SK-N-SH treated with all-trans-retinoic acid at 6 μM for 48 hours (cell line): Measurements from ENCODE around the gene SLC38A3.

ENCODE experiments used
- ATAC-seq: fragments of 200-7000 bp; cut with Tn5 transposase; 3 replicates; pipeline ENCODE4 v1.9.1; 2020; ENCODE audit warnings: mild to moderate bottlenecking, moderate library complexity
- ARNTL ChIP-seq: fragments of 450-650 bp; formaldehyde crosslinking; IDR thresholded peaks from 2 replicates; pipeline ENCODE4 v1.5.0; 2020; ENCODE audit warnings: low read depth, mild to moderate bottlenecking, moderate library complexity, borderline replicate concordance
- BACH2 ChIP-seq: fragments of 250-450 bp; sonication (Bioruptor Pico); IDR thresholded peaks from 2 replicates; pipeline ENCODE4 v1.9.0; 2021; ENCODE audit warnings: mild to moderate bottlenecking, borderline replicate concordance
- ESRRG ChIP-seq: fragments of 250-450 bp; sonication (Bioruptor Pico); IDR thresholded peaks from 2 replicates; pipeline ENCODE4 v1.6.1; 2021; ENCODE audit warnings: mild to moderate bottlenecking
- GLIS3 ChIP-seq: fragments of 250-450 bp; sonication (Bioruptor Pico); IDR thresholded peaks from 2 replicates; pipeline ENCODE4 v1.5.0; 2020; ENCODE audit warnings: mild to moderate bottlenecking, moderate library complexity
- ISL1 ChIP-seq: fragments of 250-450 bp; sonication (Bioruptor Pico); IDR thresholded peaks from 2 replicates; pipeline ENCODE4 v2.1.2; 2022; ENCODE audit warnings: mild to moderate bottlenecking, moderate library complexity
- OSR1 ChIP-seq: fragments of 250-450 bp; sonication (Bioruptor Pico); IDR thresholded peaks from 2 replicates; pipeline ENCODE4 v1.8.0; 2022; ENCODE audit warnings: moderate library complexity, mild to moderate bottlenecking, inconsistent platforms
- PPARA ChIP-seq: fragments of 250-450 bp; sonication (Bioruptor Pico); IDR thresholded peaks from 2 replicates; pipeline ENCODE4 v1.5.0; 2020; ENCODE audit warnings: mild to moderate bottlenecking, borderline replicate concordance
- RARB ChIP-seq: fragments of 250-450 bp; sonication (Bioruptor Pico); IDR thresholded peaks from 2 replicates; pipeline ENCODE4 v1.8.0; 2021; ENCODE audit warnings: mild to moderate bottlenecking, moderate library complexity
- SNAI2 ChIP-seq: fragments of 250-450 bp; sonication (Bioruptor Pico); IDR thresholded peaks from 2 replicates; pipeline ENCODE4 v1.5.0; 2020; ENCODE audit warnings: mild to moderate bottlenecking, moderate library complexity
- TCF4 ChIP-seq: fragments of 250-450 bp; sonication (Bioruptor Pico); IDR thresholded peaks from 2 replicates; pipeline ENCODE4 v1.8.0; 2021; ENCODE audit warnings: mild to moderate bottlenecking, moderate library complexity, borderline replicate concordance
- TOX ChIP-seq: fragments of 250-450 bp; sonication (Bioruptor Pico); IDR thresholded peaks from 2 replicates; pipeline ENCODE4 v1.8.0; 2021; ENCODE audit warnings: mild to moderate bottlenecking, moderate library complexity, borderline replicate concordance
- ZC3H10 ChIP-seq: fragments of 250-450 bp; sonication (Bioruptor Pico); IDR thresholded peaks from 2 replicates; pipeline ENCODE4 v1.5.1; 2021; ENCODE audit warnings: mild to moderate bottlenecking, moderate library complexity
- ZFP30 ChIP-seq: fragments of 450-650 bp; formaldehyde crosslinking; IDR thresholded peaks from 2 replicates; pipeline ENCODE4 v1.5.0; 2022; ENCODE audit warnings: mild to moderate bottlenecking, moderate library complexity
- ZNF565 ChIP-seq: fragments of 450-650 bp; formaldehyde crosslinking; conservative IDR thresholded peaks from 2 replicates; pipeline ENCODE4 v1.5.0; 2020; ENCODE audit warnings: low read depth, mild to moderate bottlenecking, moderate library complexity
- ZNF70 ChIP-seq: fragments of 450-650 bp; formaldehyde crosslinking; IDR thresholded peaks from 2 replicates; pipeline ENCODE4 v1.5.0; 2020; ENCODE audit warnings: mild to moderate bottlenecking, moderate library complexity
- TF ChIP-seq, protein P1 (sequence below): fragments of 250-450 bp; sonication (Bioruptor Pico); IDR thresholded peaks from 2 replicates; pipeline ENCODE4 v1.5.1; 2021; ENCODE audit warnings: mild to moderate bottlenecking, moderate library complexity
- TF ChIP-seq, protein P2 (sequence below): fragments of 250-450 bp; sonication (Bioruptor Pico); IDR thresholded peaks from 2 replicates; pipeline ENCODE4 v1.5.0; 2020; ENCODE audit warnings: mild to moderate bottlenecking, moderate library complexity
- TF ChIP-seq, protein P3 (sequence below): fragments of 250-450 bp; sonication (Bioruptor Pico); IDR thresholded peaks from 2 replicates; pipeline ENCODE4 v1.8.0; 2020; ENCODE audit warnings: mild to moderate bottlenecking, moderate library complexity, borderline replicate concordance
- TF ChIP-seq, protein P4 (sequence below): fragments of 250-450 bp; sonication (Bioruptor Pico); IDR thresholded peaks from 2 replicates; pipeline ENCODE4 v1.8.0; 2021; ENCODE audit warnings: low read depth, mild to moderate bottlenecking, moderate library complexity, borderline replicate concordance
- TF ChIP-seq, protein P5 (sequence below): fragments of 250-450 bp; sonication (Bioruptor Pico); IDR thresholded peaks from 2 replicates; pipeline ENCODE4 v1.5.1; 2020; ENCODE audit warnings: low read depth, mild to moderate bottlenecking, moderate library complexity

Gene SLC38A3

DNA sequence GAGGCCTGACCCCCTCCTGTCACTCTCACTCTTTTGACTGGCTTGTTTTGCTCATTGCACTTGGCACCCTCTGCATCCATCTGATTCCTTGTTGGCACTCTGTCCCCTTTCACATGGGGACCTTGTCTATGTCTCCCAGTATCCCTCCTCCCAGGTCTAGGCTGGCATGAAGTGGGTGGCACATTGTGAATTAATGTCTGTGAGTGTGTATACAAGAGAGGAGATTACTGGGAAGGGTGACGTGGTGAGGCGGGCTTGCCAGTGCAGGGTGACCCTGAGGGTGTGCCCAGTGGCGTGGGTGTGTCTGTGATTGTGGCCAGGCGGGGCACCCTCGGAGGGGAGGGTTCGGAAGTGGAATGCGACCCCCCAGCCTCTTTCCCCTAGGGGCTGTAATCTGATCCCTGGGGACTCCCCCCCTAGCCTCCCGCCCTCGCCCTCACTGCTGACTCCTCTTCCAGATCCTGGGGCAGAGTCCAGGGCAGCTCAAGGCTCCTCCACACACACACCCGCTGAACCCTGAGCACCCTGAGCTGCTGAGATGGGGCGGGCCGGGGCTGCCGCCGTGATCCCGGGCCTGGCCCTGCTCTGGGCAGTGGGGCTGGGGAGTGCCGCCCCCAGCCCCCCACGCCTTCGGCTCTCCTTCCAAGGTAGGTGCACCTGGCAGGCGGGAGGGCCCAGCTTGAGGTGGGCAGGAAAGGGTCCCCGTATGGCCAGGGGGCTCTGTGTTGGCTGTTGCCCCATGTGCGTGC, 63.8 kb downstream of the SLC38A3 start, which contains the start of gene SEMA3B:
TSS of gene SEMA3B (plus strand) at position 445 of the 749 bp plus-strand sequence. CDS start at position 539, 94 bp downstream.
- TF ChIP-seq ISL1 (CRISPR knock-in tag) (no peak), RARB (CRISPR knock-in tag) (no peak), TOX (CRISPR knock-in tag) (no peak), TCF4 (CRISPR knock-in tag) (no peak), SNAI2 (CRISPR knock-in tag) (no peak), PPARA (CRISPR knock-in tag) (no peak), ZFP30 (CRISPR knock-in tag) (no peak), ZNF565 (CRISPR knock-in tag) (no peak), ZNF70 (CRISPR knock-in tag) (no peak), BACH2 (CRISPR knock-in tag) (no peak), ARNTL (CRISPR knock-in tag) (no peak), ESRRG (CRISPR knock-in tag) (no peak)
- TF ChIP-seq, protein P1, sequence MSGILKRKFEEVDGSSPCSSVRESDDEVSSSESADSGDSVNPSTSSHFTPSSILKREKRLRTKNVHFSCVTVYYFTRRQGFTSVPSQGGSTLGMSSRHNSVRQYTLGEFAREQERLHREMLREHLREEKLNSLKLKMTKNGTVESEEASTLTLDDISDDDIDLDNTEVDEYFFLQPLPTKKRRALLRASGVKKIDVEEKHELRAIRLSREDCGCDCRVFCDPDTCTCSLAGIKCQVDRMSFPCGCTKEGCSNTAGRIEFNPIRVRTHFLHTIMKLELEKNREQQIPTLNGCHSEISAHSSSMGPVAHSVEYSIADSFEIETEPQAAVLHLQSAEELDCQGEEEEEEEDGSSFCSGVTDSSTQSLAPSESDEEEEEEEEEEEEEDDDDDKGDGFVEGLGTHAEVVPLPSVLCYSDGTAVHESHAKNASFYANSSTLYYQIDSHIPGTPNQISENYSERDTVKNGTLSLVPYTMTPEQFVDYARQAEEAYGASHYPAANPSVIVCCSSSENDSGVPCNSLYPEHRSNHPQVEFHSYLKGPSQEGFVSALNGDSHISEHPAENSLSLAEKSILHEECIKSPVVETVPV (CRISPR knock-in tag): no peak
- TF ChIP-seq, protein P2, sequence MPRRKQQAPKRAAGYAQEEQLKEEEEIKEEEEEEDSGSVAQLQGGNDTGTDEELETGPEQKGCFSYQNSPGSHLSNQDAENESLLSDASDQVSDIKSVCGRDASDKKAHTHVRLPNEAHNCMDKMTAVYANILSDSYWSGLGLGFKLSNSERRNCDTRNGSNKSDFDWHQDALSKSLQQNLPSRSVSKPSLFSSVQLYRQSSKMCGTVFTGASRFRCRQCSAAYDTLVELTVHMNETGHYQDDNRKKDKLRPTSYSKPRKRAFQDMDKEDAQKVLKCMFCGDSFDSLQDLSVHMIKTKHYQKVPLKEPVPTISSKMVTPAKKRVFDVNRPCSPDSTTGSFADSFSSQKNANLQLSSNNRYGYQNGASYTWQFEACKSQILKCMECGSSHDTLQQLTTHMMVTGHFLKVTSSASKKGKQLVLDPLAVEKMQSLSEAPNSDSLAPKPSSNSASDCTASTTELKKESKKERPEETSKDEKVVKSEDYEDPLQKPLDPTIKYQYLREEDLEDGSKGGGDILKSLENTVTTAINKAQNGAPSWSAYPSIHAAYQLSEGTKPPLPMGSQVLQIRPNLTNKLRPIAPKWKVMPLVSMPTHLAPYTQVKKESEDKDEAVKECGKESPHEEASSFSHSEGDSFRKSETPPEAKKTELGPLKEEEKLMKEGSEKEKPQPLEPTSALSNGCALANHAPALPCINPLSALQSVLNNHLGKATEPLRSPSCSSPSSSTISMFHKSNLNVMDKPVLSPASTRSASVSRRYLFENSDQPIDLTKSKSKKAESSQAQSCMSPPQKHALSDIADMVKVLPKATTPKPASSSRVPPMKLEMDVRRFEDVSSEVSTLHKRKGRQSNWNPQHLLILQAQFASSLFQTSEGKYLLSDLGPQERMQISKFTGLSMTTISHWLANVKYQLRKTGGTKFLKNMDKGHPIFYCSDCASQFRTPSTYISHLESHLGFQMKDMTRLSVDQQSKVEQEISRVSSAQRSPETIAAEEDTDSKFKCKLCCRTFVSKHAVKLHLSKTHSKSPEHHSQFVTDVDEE: no peak
- TF ChIP-seq, protein P3, sequence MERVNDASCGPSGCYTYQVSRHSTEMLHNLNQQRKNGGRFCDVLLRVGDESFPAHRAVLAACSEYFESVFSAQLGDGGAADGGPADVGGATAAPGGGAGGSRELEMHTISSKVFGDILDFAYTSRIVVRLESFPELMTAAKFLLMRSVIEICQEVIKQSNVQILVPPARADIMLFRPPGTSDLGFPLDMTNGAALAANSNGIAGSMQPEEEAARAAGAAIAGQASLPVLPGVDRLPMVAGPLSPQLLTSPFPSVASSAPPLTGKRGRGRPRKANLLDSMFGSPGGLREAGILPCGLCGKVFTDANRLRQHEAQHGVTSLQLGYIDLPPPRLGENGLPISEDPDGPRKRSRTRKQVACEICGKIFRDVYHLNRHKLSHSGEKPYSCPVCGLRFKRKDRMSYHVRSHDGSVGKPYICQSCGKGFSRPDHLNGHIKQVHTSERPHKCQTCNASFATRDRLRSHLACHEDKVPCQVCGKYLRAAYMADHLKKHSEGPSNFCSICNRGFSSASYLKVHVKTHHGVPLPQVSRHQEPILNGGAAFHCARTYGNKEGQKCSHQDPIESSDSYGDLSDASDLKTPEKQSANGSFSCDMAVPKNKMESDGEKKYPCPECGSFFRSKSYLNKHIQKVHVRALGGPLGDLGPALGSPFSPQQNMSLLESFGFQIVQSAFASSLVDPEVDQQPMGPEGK (CRISPR knock-in tag): no peak
- TF ChIP-seq, protein P4, sequence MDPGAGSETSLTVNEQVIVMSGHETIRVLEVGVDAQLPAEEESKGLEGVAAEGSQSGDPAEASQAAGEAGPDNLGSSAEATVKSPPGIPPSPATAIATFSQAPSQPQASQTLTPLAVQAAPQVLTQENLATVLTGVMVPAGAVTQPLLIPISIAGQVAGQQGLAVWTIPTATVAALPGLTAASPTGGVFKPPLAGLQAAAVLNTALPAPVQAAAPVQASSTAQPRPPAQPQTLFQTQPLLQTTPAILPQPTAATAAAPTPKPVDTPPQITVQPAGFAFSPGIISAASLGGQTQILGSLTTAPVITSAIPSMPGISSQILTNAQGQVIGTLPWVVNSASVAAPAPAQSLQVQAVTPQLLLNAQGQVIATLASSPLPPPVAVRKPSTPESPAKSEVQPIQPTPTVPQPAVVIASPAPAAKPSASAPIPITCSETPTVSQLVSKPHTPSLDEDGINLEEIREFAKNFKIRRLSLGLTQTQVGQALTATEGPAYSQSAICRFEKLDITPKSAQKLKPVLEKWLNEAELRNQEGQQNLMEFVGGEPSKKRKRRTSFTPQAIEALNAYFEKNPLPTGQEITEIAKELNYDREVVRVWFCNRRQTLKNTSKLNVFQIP: no peak
- ATAC-seq: no peak

DNA sequence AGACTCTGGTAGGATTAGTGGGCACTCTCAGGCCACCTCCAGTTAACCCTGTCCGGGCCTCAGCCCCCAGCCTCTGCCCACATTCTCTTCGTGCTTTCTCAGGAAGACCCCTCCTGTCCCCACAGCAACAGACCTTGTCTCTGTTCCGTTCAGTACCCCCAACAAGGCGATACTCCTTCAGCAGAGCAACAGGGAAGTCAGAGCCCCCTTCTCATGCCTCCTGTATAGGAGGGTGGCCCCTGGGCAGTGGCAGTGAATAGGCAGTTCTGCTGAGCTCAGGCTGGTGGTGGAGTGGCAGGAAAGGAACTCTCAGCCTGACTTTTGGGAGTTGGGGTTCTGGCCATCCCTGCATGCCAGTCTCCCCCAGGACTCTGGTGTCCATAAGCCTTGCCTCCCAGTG, 64.4 kb downstream of the SLC38A3 start:
- TF ChIP-seq RARB (CRISPR knock-in tag) (no peak), OSR1 (CRISPR knock-in tag) (no peak), TCF4 (CRISPR knock-in tag) (no peak), ZNF70 (CRISPR knock-in tag) (no peak), ZFP30 (CRISPR knock-in tag) (no peak), ZC3H10 (no peak), GLIS3 (no peak), ESRRG (CRISPR knock-in tag) (no peak)
- TF ChIP-seq, protein P1 (CRISPR knock-in tag): no peak
- TF ChIP-seq, protein P5, sequence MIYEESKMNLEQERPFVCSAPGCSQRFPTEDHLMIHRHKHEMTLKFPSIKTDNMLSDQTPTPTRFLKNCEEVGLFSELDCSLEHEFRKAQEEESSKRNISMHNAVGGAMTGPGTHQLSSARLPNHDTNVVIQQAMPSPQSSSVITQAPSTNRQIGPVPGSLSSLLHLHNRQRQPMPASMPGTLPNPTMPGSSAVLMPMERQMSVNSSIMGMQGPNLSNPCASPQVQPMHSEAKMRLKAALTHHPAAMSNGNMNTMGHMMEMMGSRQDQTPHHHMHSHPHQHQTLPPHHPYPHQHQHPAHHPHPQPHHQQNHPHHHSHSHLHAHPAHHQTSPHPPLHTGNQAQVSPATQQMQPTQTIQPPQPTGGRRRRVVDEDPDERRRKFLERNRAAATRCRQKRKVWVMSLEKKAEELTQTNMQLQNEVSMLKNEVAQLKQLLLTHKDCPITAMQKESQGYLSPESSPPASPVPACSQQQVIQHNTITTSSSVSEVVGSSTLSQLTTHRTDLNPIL (CRISPR knock-in tag): no peak
- no peak for ATAC-seq
